ENCODE measurements around the gene HNRNPUL1.

DNA sequence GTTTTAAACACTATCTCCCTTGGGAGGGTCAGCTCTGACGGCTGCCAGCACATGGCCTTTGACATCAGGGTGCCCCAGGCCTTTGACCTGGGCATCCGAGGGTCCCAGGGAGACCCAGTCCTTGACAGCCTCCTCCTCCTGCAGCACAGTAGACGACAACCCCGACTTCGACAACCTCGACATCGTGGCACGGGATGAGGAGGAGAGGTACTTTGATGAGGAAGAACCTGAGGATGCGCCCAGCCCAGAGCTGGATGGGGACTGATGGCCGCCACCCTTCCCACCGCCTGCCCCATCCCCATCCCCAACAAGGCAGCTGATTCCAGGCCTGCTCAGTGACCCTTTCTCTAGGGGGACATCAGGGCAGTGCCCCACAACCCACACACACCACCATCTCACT lies 58.3 kb downstream of the HNRNPUL1 start:
- TF ChIP-seq, protein P1, sequence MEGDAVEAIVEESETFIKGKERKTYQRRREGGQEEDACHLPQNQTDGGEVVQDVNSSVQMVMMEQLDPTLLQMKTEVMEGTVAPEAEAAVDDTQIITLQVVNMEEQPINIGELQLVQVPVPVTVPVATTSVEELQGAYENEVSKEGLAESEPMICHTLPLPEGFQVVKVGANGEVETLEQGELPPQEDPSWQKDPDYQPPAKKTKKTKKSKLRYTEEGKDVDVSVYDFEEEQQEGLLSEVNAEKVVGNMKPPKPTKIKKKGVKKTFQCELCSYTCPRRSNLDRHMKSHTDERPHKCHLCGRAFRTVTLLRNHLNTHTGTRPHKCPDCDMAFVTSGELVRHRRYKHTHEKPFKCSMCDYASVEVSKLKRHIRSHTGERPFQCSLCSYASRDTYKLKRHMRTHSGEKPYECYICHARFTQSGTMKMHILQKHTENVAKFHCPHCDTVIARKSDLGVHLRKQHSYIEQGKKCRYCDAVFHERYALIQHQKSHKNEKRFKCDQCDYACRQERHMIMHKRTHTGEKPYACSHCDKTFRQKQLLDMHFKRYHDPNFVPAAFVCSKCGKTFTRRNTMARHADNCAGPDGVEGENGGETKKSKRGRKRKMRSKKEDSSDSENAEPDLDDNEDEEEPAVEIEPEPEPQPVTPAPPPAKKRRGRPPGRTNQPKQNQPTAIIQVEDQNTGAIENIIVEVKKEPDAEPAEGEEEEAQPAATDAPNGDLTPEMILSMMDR (IDR thresholded peaks at IDR 0.05), result no peak
- no peak for TF ChIP-seq POLR2A (IDR thresholded peaks at IDR 0.05)
